Cardiac muscle cell (in vitro differentiated cells and primary cell): Measurements from ENCODE around the gene RASGEF1C. TPM values are rescaled to one million over a fixed set of nuclear protein-coding genes. Genes with fewer than 3 reads are reported as not detected.
"Not testable (repeated sequence)": the region's sequence is repeated elsewhere in the genome, so short reads cannot be mapped to it uniquely, and the experiment has no call there.

ENCODE experiments used
- DNase-seq, 2 donors: peaks; one replicate each; pipeline versions ENCODE4 v3.0.0 to v3.0.0-alpha.2; 2010 to 2017; ENCODE audit warnings: low read depth in 1 of 2, low spot score in 1 of 2
- H3K27ac ChIP-seq: fragments of 200-600 bp; sonication (generic); 2 replicates; pipeline ENCODE4 v1.5.1; 2016
- H3K27me3 ChIP-seq: fragments of 200-600 bp; sonication (generic); 2 replicates; pipeline ENCODE4 v1.6.0; 2016; ENCODE audit warnings: control low read depth
- H3K36me3 ChIP-seq: fragments of 200-600 bp; sonication (generic); 2 replicates; pipeline ENCODE4 v1.5.1; 2016; ENCODE audit warnings: control low read depth
- H3K4me1 ChIP-seq: fragments of 200-600 bp; sonication (generic); 2 replicates; pipeline ENCODE4 v1.8.1; 2017; ENCODE audit warnings: low read depth, mild to moderate bottlenecking, mixed run types
- H3K4me3 ChIP-seq: fragments of 200-600 bp; sonication (generic); 2 replicates; pipeline ENCODE4 v1.5.1; 2016; ENCODE audit warnings: mild to moderate bottlenecking
- H3K9me3 ChIP-seq: fragments of 200-600 bp; sonication (generic); 2 replicates; pipeline ENCODE4 v1.5.1; 2017; ENCODE audit warnings: low read depth, mild to moderate bottlenecking, control low read depth
- polyA plus RNA-seq: library from polyadenylated mRNA; unstranded; fragments of >200 nt; fragmentation: Nextera tagmentation; extraction: Ambion mirVana; gene quantifications from 2 replicates; pipeline ENCODE4 v1.2.1, GENCODE V29; 2016
- total RNA-seq: library from RNA; depleted of rRNA; stranded (reverse); fragments of >200 nt; gene quantifications from 2 replicates; pipeline ENCODE4 v1.2.3, GENCODE V29; 2016
- TF ChIP-seq, protein P1 (sequence below): IDR thresholded peaks from 2 replicates; pipeline ENCODE4 v1.5.1; 2012; ENCODE audit warnings: low read depth, mild to moderate bottlenecking, low read length

RASGEF1C gene
- total and polyA plus RNA-seq, 2 experiments from 2014 or later = 1.5 to 2.5 TPM

- peak; percentile 23 to 24 for DNase-seq
- TF ChIP-seq, protein P1, sequence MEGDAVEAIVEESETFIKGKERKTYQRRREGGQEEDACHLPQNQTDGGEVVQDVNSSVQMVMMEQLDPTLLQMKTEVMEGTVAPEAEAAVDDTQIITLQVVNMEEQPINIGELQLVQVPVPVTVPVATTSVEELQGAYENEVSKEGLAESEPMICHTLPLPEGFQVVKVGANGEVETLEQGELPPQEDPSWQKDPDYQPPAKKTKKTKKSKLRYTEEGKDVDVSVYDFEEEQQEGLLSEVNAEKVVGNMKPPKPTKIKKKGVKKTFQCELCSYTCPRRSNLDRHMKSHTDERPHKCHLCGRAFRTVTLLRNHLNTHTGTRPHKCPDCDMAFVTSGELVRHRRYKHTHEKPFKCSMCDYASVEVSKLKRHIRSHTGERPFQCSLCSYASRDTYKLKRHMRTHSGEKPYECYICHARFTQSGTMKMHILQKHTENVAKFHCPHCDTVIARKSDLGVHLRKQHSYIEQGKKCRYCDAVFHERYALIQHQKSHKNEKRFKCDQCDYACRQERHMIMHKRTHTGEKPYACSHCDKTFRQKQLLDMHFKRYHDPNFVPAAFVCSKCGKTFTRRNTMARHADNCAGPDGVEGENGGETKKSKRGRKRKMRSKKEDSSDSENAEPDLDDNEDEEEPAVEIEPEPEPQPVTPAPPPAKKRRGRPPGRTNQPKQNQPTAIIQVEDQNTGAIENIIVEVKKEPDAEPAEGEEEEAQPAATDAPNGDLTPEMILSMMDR = peak; percentile 79
- H3K4me1 ChIP-seq = no peaks in the 10 kb centered on the region
- no peaks in the 10 kb centered on the region for H3K36me3 ChIP-seq
- H3K27me3 ChIP-seq = no peaks in the 10 kb centered on the region
- H3K9me3 ChIP-seq = no peaks in the 10 kb centered on the region
- no peak overlapping the region for H3K27ac ChIP-seq
- no peak overlapping the region for H3K4me3 ChIP-seq
Observed at GRCh38 chr5:180126716-180127681, 82.0 kb downstream of the RASGEF1C start.

GRCh38 chr5:180126156-180126555 lies 82.9 kb downstream of the RASGEF1C start:
- DNase-seq, H3K9me3 ChIP-seq, H3K4me3 ChIP-seq, H3K36me3 ChIP-seq, H3K27me3 ChIP-seq, H3K4me1 ChIP-seq, H3K27ac ChIP-seq: not testable (repeated sequence)

- H3K27me3 ChIP-seq, H3K4me3 ChIP-seq, H3K9me3 ChIP-seq, H3K36me3 ChIP-seq, DNase-seq, H3K27ac ChIP-seq, H3K4me1 ChIP-seq: not testable (repeated sequence)
Observed at GRCh38 chr5:180124662-180125061, 84.3 kb downstream of the RASGEF1C start.

DNA sequence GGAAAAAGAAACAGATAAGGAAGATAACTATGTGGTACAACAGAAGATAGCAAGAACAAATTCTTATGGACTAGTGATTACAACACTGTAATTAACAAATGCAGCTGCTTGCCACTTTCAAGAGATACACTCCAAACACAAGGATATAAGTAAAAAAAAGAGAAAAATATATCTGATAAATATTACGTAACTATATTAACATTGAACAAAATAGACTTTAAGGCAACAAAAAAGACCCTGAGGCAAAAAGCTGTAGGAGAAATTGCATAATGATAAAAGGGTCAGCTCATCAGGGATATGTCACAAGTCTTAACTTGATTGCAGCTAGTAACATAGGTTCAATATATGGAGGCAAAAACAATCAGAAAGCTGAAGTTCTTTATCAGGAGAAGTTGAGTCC lies 86.1 kb downstream of the RASGEF1C start:
- DNase-seq = no peak
- Histone ChIP-seq H3K9me3 (no peaks in the 10 kb centered on the region), H3K27me3 (no peaks in the 10 kb centered on the region), H3K36me3 (no peaks in the 10 kb centered on the region), H3K4me3 (no peak overlapping the region), H3K27ac (no peak overlapping the region), H3K4me1 (no peaks in the 10 kb centered on the region)
- TF ChIP-seq, protein P1 = no peak

GRCh38 chr5:180121826-180122413 lies 87.1 kb downstream of the RASGEF1C start:
- no peaks in the 10 kb centered on the region for H3K36me3 ChIP-seq
- no peaks in the 10 kb centered on the region for H3K4me1 ChIP-seq
- H3K9me3 ChIP-seq = no peaks in the 10 kb centered on the region
- DNase-seq = no peak
- TF ChIP-seq, protein P1 = no peak
- H3K27me3 ChIP-seq = no peaks in the 10 kb centered on the region
- no peak overlapping the region for H3K4me3 ChIP-seq
- no peak overlapping the region for H3K27ac ChIP-seq

- H3K36me3 ChIP-seq = no peaks in the 10 kb centered on the region
- TF ChIP-seq, protein P1 = no peak
- no peak for DNase-seq
- H3K27me3 ChIP-seq = no peaks in the 10 kb centered on the region
- H3K4me1 ChIP-seq = no peaks in the 10 kb centered on the region
- no peaks in the 10 kb centered on the region for H3K9me3 ChIP-seq
- no peak overlapping the region for H3K4me3 ChIP-seq
- no peak overlapping the region for H3K27ac ChIP-seq
Observed at GRCh38 chr5:180120237-180121101, 88.5 kb downstream of the RASGEF1C start.
